OCI-LY7 (cell line): ENCODE data around the gene CCL22. TPM values are rescaled to one million over a fixed set of nuclear protein-coding genes. Genes with fewer than 3 reads are reported as not detected.
"Not testable (repeated sequence)": the region's sequence is repeated elsewhere in the genome, so short reads cannot be mapped to it uniquely, and the experiment has no call there.

Source experiments
- BruUV-seq: library from RNA; stranded (reverse); fragments of 400-500 nt; replicated peaks from 2 replicates; lab custom pipeline; 2021; lab: Mats Ljungman, UMichigan
- CTCF ChIA-PET: fragments of 300-600 bp; sonication (Branson Sonifier 250); formaldehyde crosslinking; loops from one replicate; lab custom pipeline; 2022; ENCODE audit warnings: antibody characterized with exemption; ENCODE audit not compliant: unreplicated experiment; lab: Charles Lee
- POLR2A ChIA-PET: fragments of 300-600 bp; sonication (Branson Sonifier 250); formaldehyde crosslinking; loops from one replicate; lab custom pipeline; 2022; ENCODE audit warnings: antibody characterized with exemption; lab: Charles Lee
- DNase-seq: peaks from one replicate; pipeline ENCODE4 v3.0.0-alpha.2; 2015; ENCODE audit warnings: low spot score
- H2AFZ ChIP-seq: fragments of 200-600 bp; sonication (generic), shearing (Covaris generic); 2 replicates; pipeline ENCODE4 v1.6.1; 2014; ENCODE audit warnings: mild to moderate bottlenecking, antibody characterized with exemption, low read length, moderate library complexity
- H3K27ac ChIP-seq: fragments of 200-600 bp; sonication (generic); 2 replicates; pipeline ENCODE4 v1.5.1; 2014; ENCODE audit warnings: mixed run types, low read depth, mild to moderate bottlenecking, moderate library complexity, low read length, inconsistent platforms; ENCODE audit not compliant: poor library complexity, severe bottlenecking
- H3K36me3 ChIP-seq: fragments of 200-600 bp; sonication (generic); 2 replicates; pipeline ENCODE4 v1.6.1; 2014; ENCODE audit warnings: mild to moderate bottlenecking, antibody characterized with exemption, low read length, moderate library complexity, mixed read lengths; ENCODE audit not compliant: insufficient read depth
- H3K4me1 ChIP-seq: fragments of 200-600 bp; sonication (generic); 2 replicates; pipeline ENCODE4 v1.5.1; 2014; ENCODE audit warnings: mild to moderate bottlenecking, low read length; ENCODE audit not compliant: insufficient read depth, poor library complexity, severe bottlenecking
- H3K4me2 ChIP-seq: fragments of 200-600 bp; sonication (generic); 2 replicates; pipeline ENCODE4 v1.6.1; 2014; ENCODE audit warnings: mild to moderate bottlenecking, low read length
- H3K4me3 ChIP-seq: fragments of 200-600 bp; sonication (generic); 2 replicates; pipeline ENCODE4 v1.5.1; 2014; ENCODE audit warnings: mild to moderate bottlenecking, low read depth, low read length; ENCODE audit not compliant: poor library complexity, severe bottlenecking
- H3K79me2 ChIP-seq: fragments of 200-600 bp; sonication (generic); 2 replicates; pipeline ENCODE4 v1.6.1; 2016; ENCODE audit warnings: low read depth, mild to moderate bottlenecking, low read length, moderate library complexity, mixed read lengths; ENCODE audit not compliant: insufficient read depth
- H3K9me2 ChIP-seq: fragments of 200-600 bp; sonication (generic); 2 replicates; pipeline ENCODE4 v1.6.1; 2016; ENCODE audit warnings: mild to moderate bottlenecking, low read length, mixed read lengths; ENCODE audit not compliant: insufficient read depth
- H3K9me3 ChIP-seq: fragments of 200-600 bp; sonication (generic); 2 replicates; pipeline ENCODE4 v1.6.1; 2014; ENCODE audit warnings: mild to moderate bottlenecking, mixed run types, low read length, mixed read lengths
- H4K20me1 ChIP-seq: fragments of 200-600 bp; sonication (generic); 2 replicates; pipeline ENCODE4 v1.6.1; 2014; ENCODE audit warnings: mild to moderate bottlenecking, antibody characterized with exemption, low read length, moderate library complexity, mixed read lengths; ENCODE audit not compliant: insufficient read depth
- EZH2phosphoT487 ChIP-seq: fragments of 200-600 bp; sonication (generic); IDR thresholded peaks from 2 replicates; pipeline ENCODE4 v1.6.1; 2018; ENCODE audit warnings: low read depth, borderline replicate concordance, mild to moderate bottlenecking, mixed run types, antibody characterized with exemption, low read length, moderate library complexity, mixed read lengths
- intact Hi-C: fragments of 100-400 bp; cut with micrococcal nuclease; formaldehyde crosslinking; loops from one replicate; pipeline ENCODE4 v1.10.0; 2022; ENCODE audit not compliant: unreplicated experiment
- total RNA-seq, 2 experiments: library from RNA; depleted of rRNA in 1 of 2; stranded (reverse); fragments of >200 nt in 1 of 2; shearing (Covaris generic) in 1 of 2; gene quantifications; 2 replicates each; pipeline ENCODE4 v1.2.3, GENCODE V29; 2014 to 2022
- TF ChIP-seq, protein P1 (sequence below): fragments of 200-600 bp; sonication (generic); conservative IDR thresholded peaks from 2 replicates; pipeline ENCODE4 v1.5.1; 2014; ENCODE audit warnings: mild to moderate bottlenecking, antibody characterized with exemption, low read length, moderate library complexity, mixed read lengths

The CCL22 gene
- total RNA-seq, 2 experiments from 2014 or later, result not detected

DNA sequence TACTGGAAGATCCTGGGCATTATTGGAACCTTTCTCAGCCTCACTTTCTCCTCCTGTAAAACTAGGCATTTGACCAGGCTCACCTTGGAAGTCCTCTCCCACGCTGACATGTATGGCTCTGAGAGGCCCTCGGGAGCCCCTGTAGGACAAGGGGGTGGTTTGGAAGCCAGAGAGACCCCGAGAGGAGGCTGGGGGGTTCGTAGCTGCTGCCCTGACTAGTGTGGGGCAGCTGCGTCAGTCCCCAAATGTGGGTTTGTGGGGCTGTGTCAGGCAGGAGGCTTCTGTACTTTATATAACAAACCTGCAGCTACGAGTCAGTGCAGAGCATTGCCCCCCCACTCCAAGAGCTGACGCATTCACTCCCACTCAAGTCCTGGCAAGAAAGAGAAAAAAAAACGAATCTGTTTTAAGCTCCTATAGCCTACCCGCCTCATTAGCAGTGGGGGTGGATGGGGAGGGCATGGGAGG is 15.5 kb downstream of the CCL22 start:
- Histone ChIP-seq H3K79me2 (no peaks in the 10 kb centered on the region), H2AFZ (no peak overlapping the region), H3K27ac (no peak overlapping the region), H4K20me1 (no peaks in the 10 kb centered on the region), H3K4me1 (peaks cover 4% of the 10 kb centered on the region), H3K4me3 (no peak overlapping the region), H3K4me2 (no peak overlapping the region), H3K36me3 (no peaks in the 10 kb centered on the region), H3K9me2 (no peaks in the 10 kb centered on the region), H3K9me3 (no peaks in the 10 kb centered on the region)
- no TSS peak for BruUV-seq
- intact Hi-C loops, result no loop called here
- ChIA-PET POLR2A (no interaction called here), CTCF (no interaction called here)
- TF ChIP-seq, protein P1, sequence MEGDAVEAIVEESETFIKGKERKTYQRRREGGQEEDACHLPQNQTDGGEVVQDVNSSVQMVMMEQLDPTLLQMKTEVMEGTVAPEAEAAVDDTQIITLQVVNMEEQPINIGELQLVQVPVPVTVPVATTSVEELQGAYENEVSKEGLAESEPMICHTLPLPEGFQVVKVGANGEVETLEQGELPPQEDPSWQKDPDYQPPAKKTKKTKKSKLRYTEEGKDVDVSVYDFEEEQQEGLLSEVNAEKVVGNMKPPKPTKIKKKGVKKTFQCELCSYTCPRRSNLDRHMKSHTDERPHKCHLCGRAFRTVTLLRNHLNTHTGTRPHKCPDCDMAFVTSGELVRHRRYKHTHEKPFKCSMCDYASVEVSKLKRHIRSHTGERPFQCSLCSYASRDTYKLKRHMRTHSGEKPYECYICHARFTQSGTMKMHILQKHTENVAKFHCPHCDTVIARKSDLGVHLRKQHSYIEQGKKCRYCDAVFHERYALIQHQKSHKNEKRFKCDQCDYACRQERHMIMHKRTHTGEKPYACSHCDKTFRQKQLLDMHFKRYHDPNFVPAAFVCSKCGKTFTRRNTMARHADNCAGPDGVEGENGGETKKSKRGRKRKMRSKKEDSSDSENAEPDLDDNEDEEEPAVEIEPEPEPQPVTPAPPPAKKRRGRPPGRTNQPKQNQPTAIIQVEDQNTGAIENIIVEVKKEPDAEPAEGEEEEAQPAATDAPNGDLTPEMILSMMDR, result no peak
- no peak for TF ChIP-seq EZH2phosphoT487
- DNase-seq, result no peak

DNA sequence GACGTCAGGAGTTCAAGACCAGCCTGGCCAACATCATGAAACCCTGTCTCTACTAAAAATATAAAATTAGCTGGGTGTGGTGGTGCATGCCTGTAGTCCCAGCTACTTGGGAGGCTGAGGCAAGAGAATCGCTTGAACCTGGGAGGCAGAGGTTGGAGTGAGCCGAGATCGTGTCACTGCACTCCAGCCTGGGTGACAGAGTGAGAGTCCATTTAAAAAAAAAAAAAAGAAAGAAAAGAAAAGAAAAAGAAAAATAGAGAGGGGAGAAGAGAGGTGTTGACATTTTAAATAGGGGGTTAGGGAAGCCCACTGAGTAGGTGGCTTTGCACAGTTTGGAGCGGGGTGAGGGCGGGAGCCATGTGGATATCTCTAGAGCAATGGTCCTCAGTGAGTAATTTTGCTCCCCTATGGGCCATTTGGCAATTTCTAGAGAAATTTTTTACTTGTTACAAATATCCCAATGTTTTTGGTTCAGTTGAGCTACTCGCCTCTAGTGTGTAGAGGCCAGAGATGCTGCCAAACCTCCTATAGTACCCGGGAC is 16.4 kb downstream of the CCL22 start:
- intact Hi-C loops, H3K9me3 ChIP-seq, CTCF ChIA-PET, H3K4me1 ChIP-seq, H3K4me3 ChIP-seq, H3K79me2 ChIP-seq, H2AFZ ChIP-seq, H3K27ac ChIP-seq, H3K36me3 ChIP-seq, H4K20me1 ChIP-seq, BruUV-seq, DNase-seq, H3K9me2 ChIP-seq, H3K4me2 ChIP-seq: not testable (repeated sequence)
- POLR2A ChIA-PET, result interaction anchor here (0.6 kb wide), 1 partner anchor 35 kb away, joined by 3 read pairs; no protein-coding TSS in a partner anchor

DNA sequence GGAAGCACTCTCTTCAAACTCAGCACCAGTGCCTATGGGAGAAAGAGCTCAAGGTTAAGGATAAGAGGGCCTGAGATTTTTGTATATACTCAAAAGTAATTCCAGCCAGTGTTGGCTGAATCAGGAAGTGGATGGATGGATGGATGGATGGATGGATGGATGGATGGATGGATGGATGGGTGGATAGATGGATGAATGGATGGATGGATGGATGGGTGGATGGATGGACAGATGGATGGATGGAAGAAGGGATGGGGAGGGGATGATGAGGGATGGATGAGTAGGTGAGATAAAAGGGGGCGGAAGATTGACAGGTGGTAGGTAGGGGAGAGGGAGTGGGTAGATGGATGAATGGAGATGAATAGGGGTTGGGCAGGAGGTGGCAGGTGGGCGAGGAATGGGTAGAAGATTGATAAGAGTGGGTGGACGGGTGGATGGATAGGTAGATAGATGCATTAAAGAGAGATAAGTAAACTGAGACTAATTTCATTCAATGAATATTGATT is 17.8 kb downstream of the CCL22 start:
- intact Hi-C loops, result no loop called here
- H3K79me2 ChIP-seq, result no peaks in the 10 kb centered on the region

More for the DNA sequence above, 17.8 kb downstream of the CCL22 start:
- peaks cover 4% of the 10 kb centered on the region for H3K4me1 ChIP-seq
- no peaks in the 10 kb centered on the region for H3K36me3 ChIP-seq
- no peak for TF ChIP-seq EZH2phosphoT487
- TF ChIP-seq, protein P1, result no peak
- H3K27ac ChIP-seq, result no peak overlapping the region
- no peaks in the 10 kb centered on the region for H4K20me1 ChIP-seq
- no peak overlapping the region for H3K4me3 ChIP-seq
- BruUV-seq, result no TSS peak
- POLR2A ChIA-PET, result interaction anchor here (0.5 kb wide), 1 partner anchor 1006 kb away, joined by 3 read pairs; no protein-coding TSS in a partner anchor
- no peak for DNase-seq
- H3K4me2 ChIP-seq, result no peak overlapping the region
- H3K9me3 ChIP-seq, result no peaks in the 10 kb centered on the region
- no peak overlapping the region for H2AFZ ChIP-seq
- CTCF ChIA-PET, result no interaction called here
- no peaks in the 10 kb centered on the region for H3K9me2 ChIP-seq
